Ishikawa (cell line): ENCODE results near the gene TMEM247.

Experiments
- CEBPB ChIP-seq: IDR thresholded peaks from 2 replicates; pipeline ENCODE4 v1.6.1; 2012
- CREB1 ChIP-seq: IDR thresholded peaks from 2 replicates; pipeline ENCODE4 v1.6.1; 2012; ENCODE audit warnings: low read depth
- EGR1 ChIP-seq: IDR thresholded peaks from 2 replicates; pipeline ENCODE4 v1.6.1; 2012
- EP300 ChIP-seq: IDR thresholded peaks from 2 replicates; pipeline ENCODE4 v1.6.1; 2012; ENCODE audit warnings: borderline replicate concordance
- FOXM1 ChIP-seq: IDR thresholded peaks from 2 replicates; pipeline ENCODE4 v1.6.1; 2012; ENCODE audit warnings: low read depth, borderline replicate concordance
- NFIC ChIP-seq: IDR thresholded peaks from 2 replicates; pipeline ENCODE4 v1.6.1; 2012
- RAD21 ChIP-seq: IDR thresholded peaks from 2 replicates; pipeline ENCODE4 v1.6.1; 2012; ENCODE audit warnings: low read depth
- TCF12 ChIP-seq: IDR thresholded peaks from 2 replicates; pipeline ENCODE4 v1.6.1; 2012; ENCODE audit warnings: low read depth
- USF1 ChIP-seq: IDR thresholded peaks from 2 replicates; pipeline ENCODE4 v1.6.1; 2012
- YY1 ChIP-seq: IDR thresholded peaks from 2 replicates; pipeline ENCODE4 v1.6.1; 2012; ENCODE audit warnings: low read depth
- ZBTB7A ChIP-seq: IDR thresholded peaks from 2 replicates; pipeline ENCODE4 v1.6.1; 2012; ENCODE audit warnings: low read depth
- TF ChIP-seq, protein P1 (sequence below): IDR thresholded peaks from 2 replicates; pipeline ENCODE4 v1.6.1; 2012; ENCODE audit warnings: low read depth, mild to moderate bottlenecking
- TF ChIP-seq, protein P2 (sequence below): IDR thresholded peaks from 2 replicates; pipeline ENCODE4 v1.6.1; 2012

DNA sequence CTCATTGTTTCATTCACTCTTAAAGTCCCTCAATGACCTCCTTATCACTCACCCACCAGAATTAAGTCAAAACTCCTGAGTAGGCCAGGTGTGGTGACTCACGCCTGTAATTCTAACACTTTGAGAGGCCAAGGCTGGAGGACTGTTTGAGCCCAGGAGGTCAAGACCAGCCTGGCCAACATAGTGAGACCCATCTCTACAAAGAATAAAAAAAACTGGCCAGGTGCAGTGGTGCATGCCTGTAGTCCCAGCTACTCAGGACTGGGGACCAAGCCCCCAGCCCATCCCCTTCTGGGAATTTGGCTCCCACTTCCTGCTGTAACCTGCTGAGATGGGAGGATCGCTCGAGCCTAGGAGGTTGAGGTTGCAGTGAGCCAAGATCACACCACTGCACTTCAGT is 28.9 kb downstream of the TMEM247 start:
- TF ChIP-seq NFIC, result no peak
- TF ChIP-seq EP300, result no peak
- TF ChIP-seq, protein P1, sequence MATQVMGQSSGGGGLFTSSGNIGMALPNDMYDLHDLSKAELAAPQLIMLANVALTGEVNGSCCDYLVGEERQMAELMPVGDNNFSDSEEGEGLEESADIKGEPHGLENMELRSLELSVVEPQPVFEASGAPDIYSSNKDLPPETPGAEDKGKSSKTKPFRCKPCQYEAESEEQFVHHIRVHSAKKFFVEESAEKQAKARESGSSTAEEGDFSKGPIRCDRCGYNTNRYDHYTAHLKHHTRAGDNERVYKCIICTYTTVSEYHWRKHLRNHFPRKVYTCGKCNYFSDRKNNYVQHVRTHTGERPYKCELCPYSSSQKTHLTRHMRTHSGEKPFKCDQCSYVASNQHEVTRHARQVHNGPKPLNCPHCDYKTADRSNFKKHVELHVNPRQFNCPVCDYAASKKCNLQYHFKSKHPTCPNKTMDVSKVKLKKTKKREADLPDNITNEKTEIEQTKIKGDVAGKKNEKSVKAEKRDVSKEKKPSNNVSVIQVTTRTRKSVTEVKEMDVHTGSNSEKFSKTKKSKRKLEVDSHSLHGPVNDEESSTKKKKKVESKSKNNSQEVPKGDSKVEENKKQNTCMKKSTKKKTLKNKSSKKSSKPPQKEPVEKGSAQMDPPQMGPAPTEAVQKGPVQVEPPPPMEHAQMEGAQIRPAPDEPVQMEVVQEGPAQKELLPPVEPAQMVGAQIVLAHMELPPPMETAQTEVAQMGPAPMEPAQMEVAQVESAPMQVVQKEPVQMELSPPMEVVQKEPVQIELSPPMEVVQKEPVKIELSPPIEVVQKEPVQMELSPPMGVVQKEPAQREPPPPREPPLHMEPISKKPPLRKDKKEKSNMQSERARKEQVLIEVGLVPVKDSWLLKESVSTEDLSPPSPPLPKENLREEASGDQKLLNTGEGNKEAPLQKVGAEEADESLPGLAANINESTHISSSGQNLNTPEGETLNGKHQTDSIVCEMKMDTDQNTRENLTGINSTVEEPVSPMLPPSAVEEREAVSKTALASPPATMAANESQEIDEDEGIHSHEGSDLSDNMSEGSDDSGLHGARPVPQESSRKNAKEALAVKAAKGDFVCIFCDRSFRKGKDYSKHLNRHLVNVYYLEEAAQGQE, result no peak
- no peak for TF ChIP-seq YY1
- no peak for TF ChIP-seq FOXM1
- no peak for TF ChIP-seq CREB1
- TF ChIP-seq EGR1, result no peak
- TF ChIP-seq USF1, result no peak
- TF ChIP-seq, protein P2, sequence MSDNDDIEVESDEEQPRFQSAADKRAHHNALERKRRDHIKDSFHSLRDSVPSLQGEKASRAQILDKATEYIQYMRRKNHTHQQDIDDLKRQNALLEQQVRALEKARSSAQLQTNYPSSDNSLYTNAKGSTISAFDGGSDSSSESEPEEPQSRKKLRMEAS, result no peak
- TF ChIP-seq RAD21, result no peak
- no peak for TF ChIP-seq ZBTB7A
- no peak for TF ChIP-seq CEBPB
- no peak for TF ChIP-seq TCF12
